ENCODE data around the gene MACROD1. TPM values are rescaled to one million over a fixed set of nuclear protein-coding genes. Genes with fewer than 3 reads are reported as not detected.
"Not testable (repeated sequence)": the region's sequence is repeated elsewhere in the genome, so short reads cannot be mapped to it uniquely, and the experiment has no call there.

MACROD1 gene
- total RNA-seq, 1 donor from 2014 or later = 22.1 TPM

DNA sequence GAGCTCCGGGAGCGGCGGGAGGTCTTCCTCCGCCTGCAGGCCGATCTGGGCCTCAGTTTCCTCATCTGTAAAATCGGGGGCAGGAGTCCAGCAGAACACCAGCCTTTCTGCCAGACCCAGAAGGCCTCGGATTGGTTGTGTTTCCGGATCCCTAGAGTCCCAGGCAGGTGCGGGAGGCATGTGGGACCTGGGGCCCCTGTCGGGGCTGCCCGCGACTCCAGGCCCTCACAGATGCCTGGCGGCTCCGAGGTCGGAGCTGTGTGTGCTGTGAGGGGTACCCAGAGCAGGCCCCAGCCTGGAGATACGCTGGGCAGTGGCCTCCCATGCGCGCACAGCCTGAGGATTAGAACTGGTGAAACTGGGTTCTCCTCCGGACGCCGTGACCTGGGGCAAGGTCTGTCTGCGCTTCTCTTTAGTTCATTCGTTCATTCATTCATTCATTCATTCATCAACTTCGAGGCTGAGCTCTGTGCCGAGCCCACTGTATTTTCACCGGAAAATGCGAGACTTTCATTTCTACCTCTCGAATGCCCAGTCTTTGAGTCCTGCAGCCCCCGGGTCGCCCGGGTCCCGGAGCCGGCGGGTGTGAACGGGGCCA lies 105.6 kb downstream of the MACROD1 start:
- DNase-seq (ENCODE audit: extremely low read depth, low read depth, low spot score) = no peak

DNA sequence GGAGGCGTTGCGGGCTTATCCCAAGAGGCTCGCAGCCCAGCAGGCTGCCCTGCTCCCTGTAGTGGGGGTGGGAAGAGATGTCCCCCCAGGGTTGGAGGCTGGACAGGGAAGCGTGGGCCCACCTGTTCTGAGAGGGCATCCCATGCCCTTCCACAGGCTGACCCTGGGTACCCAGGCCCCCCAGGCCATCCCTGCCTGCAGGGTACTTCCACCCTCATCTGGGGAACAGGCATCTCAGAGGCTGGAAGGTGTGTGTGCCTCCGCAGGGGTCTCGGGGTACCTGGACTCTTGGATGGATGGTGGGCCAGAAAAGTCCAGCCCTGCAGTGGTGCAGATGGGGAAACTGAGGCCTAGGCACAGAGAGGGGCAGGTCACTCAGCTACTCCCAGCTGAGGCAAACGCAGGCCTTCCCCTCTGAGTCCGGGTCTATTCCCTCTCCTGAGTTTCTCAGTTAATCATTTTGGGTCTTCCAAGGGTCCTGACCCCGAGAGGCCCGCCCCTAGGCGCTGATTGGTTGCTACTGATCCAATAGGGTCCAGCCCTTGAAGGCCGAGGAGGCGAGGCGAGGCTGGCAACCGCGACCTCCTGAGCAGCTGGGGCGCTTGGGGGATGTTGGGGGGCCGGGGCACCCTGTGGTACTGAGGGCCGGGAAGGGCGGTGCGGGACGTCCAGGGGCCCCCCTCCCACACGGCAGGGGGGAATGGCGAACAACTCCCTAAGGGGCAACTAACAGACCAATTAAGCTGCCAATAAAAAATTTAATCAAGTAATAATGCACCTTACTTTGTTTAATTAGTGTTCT lies 106.4 kb downstream of the MACROD1 start:
- DNase-seq (ENCODE audit: extremely low read depth, low read depth, low spot score) = no peak

DNA sequence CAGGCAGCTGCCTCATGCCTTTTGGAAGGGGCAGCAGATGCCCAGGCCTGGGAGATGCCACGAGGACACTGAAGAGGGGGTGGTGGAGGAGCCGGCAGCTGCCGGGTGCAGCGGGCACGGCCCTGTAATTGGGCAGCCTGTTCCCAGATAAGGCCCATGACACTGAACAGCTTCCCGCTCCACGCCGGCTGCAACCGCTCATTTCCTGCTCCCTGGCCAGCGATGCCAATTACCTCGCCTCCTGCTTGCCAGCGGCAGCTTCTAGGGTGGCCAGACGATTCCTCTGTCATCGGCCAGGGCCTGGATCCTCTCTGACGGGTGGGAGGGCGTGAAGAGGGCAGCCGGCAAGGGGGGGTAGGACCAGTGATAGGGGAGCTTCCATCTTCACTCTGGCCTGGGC lies 107.4 kb downstream of the MACROD1 start:
- DNase-seq (ENCODE audit: extremely low read depth, low read depth, low spot score) = no peak

DNA sequence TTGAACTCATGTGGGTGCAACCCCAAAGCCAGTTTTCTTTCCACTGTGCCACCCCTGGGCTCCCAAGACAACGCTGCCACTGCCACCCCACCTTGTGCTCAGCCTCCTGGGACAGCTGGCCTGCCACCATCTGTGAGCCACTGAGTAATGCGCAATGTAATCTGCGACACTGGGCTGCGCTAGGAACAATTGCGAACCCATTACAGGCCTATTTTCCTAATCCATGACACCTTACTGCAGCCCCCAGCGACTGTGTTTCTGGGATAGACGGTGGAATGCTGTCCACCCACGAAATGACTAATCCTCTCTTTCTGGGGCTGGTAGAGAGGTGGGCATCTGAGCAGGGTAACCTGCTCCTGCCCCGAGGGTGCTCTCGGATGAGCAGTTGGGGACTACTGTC lies 108.0 kb downstream of the MACROD1 start:
- no peak for DNase-seq (ENCODE audit: extremely low read depth, low read depth, low spot score)

DNA sequence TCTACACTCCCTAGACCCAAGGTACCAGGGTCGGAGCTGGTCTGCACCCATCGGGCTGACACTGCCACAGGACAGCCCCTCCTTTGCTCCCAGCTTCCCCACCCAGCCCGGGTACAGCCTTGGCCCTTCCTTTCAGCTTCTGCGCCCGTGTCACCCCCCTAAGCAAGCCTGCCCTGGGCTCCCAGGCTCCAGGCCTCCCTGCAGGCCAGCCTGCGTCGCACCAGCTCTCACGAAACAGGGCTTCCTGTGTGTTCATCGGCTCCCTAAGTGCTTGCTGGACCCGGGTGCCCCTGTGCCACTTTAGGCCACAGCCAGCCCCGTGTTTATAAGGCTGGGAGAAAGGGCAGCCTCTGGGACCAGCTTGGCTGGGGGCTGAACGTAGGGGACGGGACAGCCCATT lies 109.1 kb downstream of the MACROD1 start:
- no peak for DNase-seq (ENCODE audit: extremely low read depth, low read depth, low spot score)

DNA sequence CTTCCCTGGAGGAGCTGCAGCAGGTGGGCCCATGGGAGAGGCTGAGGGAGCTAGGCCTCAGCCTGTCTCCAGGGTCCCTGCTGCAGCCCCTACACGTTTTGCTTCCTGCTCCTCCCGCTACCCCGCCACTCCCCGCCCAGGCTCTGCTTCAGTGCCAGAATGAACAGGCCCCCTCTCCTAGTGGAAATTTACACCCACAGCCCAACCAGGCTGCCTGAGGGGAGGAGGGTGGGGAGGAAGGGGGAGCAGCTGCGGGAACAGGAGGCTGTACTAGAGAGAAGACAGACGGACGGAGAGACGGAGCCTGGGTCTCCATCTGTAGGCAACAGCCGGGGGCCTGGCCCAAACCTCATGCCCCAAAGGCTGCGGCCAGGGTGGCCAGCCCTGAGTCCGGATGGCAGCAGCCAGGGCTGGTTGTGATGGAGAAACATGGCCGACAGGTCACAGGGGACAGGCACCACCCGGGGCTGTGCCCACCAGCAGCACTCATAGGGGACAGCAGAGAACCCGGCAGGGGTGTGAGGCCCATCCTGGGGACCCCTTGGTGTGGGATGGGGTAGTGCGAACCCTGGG lies 109.6 kb downstream of the MACROD1 start:
- no peak for DNase-seq (ENCODE audit: extremely low read depth, low read depth, low spot score)

DNA sequence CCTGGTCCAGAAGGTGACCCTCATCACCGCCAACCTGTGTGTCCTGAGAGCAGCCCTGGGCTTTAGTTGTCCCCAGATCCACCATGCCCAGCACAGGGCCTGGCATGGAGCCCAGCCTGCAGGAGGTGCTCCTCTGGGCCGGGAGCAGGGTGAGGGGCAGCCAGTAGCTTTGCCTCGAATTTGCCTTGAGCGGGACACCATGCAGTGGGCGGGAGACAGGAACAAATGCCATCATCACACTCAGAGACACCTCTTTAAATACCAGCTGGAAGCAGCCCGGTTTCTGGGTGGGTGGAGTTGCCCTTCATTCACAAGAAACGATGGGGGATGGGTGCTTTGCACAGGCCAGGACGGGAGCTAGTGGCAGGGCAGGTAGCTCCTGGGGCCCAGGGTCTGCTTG lies 110.8 kb downstream of the MACROD1 start:
- DNase-seq (ENCODE audit: extremely low read depth, low read depth, low spot score) = no peak

DNA sequence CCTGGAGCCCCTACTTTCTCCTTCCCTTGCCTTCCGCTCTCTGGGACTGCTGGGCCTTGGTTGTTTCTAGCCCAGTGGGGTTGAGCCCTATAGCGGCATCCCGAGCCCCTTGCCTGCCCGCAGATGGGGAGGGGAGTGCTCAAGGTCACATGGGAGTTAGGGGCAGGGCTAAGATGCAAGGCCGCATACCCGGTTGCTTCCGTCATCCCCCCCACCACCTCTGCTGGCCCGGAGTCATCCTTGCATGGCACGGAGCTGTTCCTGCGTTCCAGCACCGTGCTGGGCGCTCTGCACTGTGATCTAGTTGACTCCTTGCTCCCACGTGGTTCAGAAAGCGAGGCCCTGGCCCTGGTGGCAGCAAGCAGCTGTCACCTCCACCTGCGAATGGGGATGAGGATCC lies 112.2 kb downstream of the MACROD1 start:
- no peak for DNase-seq (ENCODE audit: extremely low read depth, low read depth, low spot score)

DNA sequence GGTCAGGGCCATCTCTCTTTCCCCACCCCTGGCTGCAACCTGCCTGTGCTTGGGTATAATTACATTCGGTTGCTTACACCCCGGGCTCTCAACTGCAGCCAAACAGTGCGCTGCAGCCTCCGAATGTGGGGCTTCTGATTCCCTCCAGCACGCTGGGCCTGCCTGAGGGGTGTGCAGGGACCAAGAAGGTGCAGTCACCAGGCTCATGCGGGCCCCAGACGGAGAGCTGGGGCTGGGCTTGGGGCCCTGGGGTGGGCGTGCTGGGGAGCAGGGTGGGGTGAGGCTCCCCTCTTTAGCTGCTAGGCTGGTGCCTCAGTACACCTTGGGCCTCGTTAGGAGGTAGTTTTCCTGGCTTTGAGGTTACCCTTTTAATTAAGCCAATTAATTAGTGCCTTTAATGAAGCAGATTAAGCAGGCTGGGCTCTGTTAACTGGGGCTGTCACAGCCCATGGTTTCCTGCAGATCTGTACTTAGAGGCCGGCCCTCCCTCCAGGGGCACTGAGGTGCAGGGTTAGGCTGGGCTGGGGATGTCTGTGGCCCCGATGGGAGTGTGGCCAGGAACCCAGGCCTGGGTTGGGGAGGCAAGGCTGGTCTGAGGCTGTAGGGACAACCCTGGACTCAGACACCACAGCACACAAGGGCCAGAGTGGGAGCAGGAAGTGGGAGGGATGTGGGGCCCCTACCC lies 112.8 kb downstream of the MACROD1 start:
- DNase-seq (ENCODE audit: extremely low read depth, low read depth, low spot score) = no peak

DNA sequence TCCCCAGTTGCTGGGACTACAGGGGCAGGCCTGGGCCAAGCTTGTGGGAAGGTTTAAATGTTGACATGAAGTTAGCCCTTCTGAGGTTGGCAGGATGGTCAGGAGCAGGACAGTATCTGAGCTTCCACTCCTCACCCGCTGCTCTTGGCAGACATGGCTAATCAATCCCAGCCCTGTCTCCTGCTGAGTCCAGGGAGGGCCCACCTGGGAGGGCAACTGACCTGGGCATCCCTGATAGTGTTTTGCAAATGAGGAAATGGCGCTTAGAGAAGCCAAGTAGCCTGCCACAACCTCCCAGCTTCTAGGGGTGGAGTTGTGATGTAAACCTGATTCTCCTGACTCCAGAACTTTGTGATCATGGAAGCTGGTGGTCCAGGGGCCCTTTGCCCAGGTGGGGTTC lies 113.5 kb downstream of the MACROD1 start:
- no peak for DNase-seq (ENCODE audit: extremely low read depth, low read depth, low spot score)

DNA sequence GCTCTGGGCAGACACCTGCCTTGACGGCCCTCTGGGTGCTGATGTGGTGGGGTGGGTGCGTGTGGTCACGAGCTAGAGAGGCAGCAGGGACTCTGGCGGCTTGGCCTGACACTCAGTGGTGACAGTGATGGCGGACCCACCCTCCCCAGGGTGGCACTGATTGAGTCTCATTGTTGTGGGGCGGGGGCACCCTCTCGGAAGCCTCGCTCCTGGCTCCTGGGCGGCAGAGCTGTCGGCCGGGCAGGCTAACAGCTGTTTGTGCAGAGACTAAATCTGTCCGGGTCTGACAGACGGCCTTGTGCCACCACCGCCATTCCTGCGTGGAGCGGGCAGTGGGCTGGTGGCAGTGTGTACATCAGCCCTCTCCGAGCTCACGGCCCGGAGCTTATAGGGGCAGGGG lies 114.6 kb downstream of the MACROD1 start:
- DNase-seq (ENCODE audit: extremely low read depth, low read depth, low spot score) = no peak

DNA sequence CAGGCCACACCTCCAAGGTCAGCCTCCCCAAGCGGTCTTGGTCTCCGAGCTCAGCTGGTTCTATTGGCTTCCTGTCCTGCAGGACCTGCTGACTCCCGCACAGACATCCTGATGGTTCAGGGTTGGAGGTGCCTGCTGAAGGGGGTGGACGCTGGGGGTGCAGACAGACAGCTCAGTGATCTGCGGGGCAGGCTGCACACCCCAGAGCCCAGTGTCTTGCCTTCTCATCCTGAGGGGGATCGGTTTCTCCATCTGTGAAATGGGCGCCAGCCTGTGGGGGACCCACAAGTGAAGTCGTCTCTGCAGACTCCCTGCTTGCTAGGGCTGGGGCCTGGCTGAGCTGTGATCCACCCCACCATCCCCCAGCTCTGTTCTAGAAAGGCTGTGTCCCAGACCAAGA lies 116.4 kb downstream of the MACROD1 start:
- DNase-seq (ENCODE audit: extremely low read depth, low read depth, low spot score) = no peak

DNA sequence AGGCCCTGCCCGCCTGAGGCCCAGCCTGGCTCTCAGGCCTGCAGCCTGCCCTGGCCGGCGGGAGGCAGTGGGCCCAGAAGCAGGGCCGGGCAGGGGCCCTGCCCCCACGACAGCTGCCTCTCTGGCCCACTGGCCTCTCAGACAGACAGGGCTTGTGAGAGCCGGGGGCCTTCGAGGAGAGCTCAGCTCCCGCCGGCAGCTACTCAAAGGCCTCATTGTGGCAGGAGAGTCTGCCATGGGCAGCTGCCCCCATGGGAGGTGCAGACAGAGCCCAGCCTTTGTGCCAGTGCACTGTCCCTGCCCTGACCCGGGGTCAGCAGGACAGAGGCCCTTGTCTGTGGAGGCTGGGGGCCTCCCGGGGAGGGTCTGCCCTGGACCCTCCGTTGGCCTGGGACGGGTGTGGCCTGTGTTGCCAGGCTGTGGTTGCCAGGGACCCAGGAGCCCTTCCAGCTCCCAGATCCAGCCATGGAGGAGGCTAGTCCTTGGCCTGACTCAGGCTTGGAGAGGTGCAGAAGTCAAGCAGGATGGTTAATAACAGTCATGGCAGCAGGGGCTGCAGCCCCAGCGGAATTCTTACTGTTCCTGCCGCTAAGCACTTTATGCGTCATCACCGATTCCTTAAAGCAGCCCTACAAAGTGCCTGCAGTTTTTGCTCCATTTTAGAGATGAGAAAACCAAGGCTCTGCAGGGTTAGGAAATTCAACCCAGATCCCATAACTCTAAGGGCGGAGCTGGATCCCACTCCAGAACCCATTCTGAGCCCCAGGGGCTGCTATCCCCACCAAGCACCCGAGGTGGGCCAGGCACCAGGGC lies 117.7 kb downstream of the MACROD1 start:
- no peak for DNase-seq (ENCODE audit: extremely low read depth, low read depth, low spot score)

DNA sequence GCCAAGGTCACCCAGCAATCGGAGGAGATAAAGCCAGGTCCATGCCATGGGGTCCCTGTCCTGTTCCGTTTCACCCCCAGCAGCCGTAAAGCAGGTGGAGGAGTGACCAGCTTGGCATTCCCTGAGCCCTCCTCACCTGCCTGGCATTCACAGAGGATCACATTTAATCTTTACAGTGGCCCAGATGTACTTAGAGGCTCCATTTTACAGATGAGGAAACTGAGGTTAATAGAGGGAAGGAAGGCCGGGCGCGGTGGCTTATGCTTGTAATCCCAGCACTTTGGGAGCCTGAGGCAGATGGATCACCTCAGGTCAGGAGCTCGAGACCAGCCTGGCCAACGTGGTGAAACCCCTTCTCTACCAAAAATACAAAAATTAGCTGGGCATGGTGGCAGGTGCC lies 118.5 kb downstream of the MACROD1 start:
- DNase-seq (ENCODE audit: extremely low read depth, low read depth, low spot score) = not testable (repeated sequence)

DNA sequence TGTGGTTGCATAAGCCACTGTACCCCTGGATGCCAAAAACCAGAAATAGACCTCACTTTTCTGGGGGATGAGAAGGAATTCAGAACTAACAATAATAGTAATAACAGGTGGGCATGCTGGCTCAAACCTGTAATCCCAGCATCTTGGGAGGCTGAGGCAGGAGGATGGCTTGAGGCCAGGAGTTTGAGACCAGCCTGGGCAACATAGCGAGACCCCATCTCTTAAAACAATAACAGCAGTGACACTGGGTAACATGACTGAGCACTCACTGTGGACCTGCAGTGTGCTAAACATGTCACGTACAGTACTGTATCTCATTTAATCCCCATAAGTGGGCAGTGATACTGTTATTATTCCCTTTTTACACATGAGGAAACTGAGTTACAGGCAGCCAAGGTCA lies 120.2 kb downstream of the MACROD1 start:
- no peak for DNase-seq (ENCODE audit: extremely low read depth, low read depth, low spot score)

DNA sequence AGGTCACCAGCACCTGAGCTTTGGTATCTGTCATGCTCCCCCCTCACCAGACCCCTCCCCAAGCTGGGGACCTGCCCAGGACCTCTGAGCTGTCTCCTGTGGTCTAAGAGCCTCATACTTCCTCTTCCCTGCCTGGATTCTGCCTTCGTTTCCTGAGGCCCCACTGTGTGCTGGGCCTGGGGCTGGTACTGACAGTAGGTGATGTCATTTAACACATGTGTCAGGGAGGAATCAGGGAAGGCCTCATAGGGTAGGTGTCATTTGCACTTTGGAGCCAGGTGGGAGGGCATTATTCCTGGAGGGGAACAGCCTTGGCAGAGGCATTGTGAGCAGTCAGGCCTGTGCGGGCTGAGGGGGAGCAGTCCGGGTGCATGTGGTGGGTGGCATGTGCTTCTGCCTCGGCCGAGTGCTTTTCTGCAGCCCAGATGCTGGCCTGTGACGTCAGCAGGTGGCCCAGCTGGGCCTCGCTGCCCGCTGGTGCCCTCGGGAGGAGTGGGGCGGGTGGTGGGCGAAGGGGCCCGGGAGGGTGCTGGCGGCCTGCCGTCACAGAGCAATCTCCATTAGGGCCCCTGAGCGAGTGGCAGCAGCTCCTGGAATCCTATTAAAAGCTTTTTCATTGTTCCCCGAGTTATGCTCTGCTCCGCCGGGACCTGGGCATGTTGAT lies 121.1 kb downstream of the MACROD1 start:
- no peak for DNase-seq (ENCODE audit: extremely low read depth, low read depth, low spot score)

DNA sequence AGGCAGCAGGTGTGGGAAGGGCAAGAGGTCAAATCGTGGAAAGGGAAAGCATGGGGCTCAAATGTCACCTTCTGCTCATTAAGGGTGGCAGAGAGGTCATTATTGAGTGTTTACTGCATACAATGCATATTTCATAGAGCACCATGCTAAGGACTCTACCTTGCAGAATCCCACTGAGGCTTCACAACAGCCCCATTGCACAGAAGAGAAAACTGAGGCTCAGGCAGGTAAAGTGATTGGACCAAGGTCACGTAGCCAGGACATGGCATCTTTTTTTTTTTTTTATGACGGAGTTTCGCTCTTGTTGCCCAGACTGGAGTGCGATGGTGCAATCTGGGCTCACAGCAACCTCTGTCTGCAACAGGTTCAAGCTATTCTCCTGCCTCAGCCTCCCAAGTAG lies 122.4 kb downstream of the MACROD1 start:
- DNase-seq (ENCODE audit: extremely low read depth, low read depth, low spot score) = no peak

DNA sequence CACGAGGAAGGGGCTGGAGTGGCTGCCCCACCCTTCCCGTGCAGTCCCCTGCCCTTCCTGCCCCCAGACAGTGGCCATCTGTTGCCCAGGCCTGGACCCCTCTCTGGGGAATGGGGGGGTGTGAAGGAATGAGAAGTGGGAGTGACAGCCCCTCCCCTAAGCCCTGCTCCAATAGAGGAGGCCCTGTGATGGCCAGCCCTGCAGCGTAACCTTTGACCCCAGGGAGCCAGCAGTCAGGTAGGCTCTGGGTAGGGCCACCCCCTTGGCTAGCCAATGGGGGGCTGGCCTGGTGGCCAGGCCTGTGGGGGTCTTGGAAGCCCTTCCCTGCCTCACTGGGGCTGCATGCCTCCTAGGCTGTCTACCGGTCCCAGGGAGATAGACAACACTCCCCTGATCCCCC lies 123.6 kb downstream of the MACROD1 start:
- no peak for DNase-seq (ENCODE audit: extremely low read depth, low read depth, low spot score)

DNA sequence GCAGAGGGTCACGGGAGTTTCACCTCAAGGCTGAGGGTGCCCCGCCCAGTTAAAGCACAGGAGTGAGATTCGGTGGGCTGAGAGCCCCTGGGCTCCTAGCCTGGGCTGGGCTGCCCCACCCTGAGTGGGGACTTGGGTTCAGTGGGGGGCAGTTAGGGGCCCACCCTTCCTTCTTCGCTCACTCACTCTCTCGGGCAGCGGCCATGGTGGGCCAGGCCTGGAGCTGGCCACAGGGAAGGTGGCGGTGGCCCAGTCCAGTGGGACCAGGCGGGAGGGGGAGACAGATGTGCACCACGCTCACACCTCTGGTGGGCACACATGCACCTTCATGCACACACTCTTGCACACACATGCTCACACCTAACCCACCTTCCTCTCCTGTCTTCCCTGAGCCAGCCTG lies 124.1 kb downstream of the MACROD1 start:
- DNase-seq (ENCODE audit: extremely low read depth, low read depth, low spot score) = no peak

DNA sequence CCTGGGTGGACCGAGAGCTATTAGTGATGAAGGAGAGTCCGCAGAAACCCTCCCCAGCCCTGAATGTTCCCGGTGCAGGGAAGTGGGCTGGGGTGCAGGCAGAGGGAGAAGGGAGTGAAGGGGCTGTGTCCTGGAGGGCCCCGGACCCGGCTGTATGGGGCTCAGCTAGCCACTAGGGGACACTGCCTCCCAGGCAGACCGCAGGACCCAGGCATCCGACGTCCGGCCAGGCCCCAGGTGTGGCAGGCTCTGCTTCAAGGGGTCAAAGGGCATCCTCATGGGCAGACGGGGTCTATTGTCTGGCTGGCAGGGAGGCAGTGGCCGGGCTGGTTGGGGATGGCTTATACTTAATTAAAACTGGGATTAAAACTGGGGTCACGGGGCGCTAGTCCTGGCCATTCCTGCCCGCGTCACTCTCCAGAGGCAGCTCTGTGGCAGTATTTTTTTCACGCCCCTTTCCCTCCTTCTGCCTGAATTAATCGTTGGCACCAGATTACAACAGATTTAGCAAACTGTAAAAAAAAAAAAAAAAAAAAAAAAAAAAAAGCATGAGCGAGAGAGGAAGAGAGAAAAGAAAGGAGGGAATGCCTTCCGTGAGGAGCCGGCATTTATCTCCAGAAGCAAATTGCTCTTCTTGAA lies 125.1 kb downstream of the MACROD1 start:
- DNase-seq (ENCODE audit: extremely low read depth, low read depth, low spot score) = no peak

Measured in glomerular endothelial cell (primary cell).